Measurements from ENCODE around the gene PBXIP1.

The PBXIP1 gene

DNA sequence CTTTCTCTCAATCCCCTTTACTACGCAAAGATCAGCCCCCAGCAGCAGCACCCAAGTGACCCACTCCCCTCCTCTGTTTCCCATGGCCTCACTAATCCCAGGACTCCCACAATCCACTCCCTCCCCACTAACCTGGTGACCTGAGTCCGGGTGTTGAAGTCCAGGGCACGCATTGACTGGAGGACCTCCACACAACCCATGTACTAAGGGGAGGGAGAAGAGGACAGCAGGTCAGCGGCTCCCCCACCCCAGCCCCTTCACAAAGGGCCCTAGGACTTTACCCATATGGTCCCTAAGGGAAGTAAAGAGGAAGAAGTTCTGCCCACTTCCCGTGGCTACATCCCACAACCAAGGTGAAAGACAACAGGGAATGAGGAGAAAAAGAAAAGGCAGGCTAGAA is 13.3 kb upstream of the PBXIP1 start:
- TF ChIP-seq, protein P1, sequence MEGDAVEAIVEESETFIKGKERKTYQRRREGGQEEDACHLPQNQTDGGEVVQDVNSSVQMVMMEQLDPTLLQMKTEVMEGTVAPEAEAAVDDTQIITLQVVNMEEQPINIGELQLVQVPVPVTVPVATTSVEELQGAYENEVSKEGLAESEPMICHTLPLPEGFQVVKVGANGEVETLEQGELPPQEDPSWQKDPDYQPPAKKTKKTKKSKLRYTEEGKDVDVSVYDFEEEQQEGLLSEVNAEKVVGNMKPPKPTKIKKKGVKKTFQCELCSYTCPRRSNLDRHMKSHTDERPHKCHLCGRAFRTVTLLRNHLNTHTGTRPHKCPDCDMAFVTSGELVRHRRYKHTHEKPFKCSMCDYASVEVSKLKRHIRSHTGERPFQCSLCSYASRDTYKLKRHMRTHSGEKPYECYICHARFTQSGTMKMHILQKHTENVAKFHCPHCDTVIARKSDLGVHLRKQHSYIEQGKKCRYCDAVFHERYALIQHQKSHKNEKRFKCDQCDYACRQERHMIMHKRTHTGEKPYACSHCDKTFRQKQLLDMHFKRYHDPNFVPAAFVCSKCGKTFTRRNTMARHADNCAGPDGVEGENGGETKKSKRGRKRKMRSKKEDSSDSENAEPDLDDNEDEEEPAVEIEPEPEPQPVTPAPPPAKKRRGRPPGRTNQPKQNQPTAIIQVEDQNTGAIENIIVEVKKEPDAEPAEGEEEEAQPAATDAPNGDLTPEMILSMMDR (IDR thresholded peaks at IDR 0.05; ENCODE audit: insufficient read depth, missing control alignments): no peak

DNA sequence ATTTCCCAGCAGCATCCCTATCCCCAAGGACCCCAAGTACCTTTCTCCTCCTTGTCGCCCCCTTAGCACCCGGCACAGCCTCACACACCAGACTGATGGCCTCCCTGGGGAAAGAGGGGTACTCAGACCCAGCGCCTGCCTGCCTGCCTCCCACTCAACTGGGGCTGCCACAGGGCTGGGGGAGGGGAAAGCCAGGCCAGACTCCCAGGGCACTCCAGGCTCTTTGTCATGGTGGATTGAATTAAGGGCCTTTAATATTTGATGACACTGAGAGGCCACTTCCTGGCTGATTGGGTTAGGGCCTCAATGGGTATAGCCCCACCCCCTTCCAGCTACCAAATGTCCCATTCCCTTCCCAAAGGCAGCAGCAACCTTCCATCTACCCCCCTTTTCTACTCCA is 12.8 kb upstream of the PBXIP1 start:
- TF ChIP-seq, protein P1 (IDR thresholded peaks at IDR 0.05; ENCODE audit: insufficient read depth, missing control alignments): no peak
- FAIRE-seq: no peak
- no peak for DNase-seq (ENCODE audit: insufficient read length, low spot score)

More for the DNA sequence above, 13.3 kb upstream of the PBXIP1 start:
- no peak for DNase-seq (ENCODE audit: insufficient read length, low spot score)
- FAIRE-seq: no peak

DNA sequence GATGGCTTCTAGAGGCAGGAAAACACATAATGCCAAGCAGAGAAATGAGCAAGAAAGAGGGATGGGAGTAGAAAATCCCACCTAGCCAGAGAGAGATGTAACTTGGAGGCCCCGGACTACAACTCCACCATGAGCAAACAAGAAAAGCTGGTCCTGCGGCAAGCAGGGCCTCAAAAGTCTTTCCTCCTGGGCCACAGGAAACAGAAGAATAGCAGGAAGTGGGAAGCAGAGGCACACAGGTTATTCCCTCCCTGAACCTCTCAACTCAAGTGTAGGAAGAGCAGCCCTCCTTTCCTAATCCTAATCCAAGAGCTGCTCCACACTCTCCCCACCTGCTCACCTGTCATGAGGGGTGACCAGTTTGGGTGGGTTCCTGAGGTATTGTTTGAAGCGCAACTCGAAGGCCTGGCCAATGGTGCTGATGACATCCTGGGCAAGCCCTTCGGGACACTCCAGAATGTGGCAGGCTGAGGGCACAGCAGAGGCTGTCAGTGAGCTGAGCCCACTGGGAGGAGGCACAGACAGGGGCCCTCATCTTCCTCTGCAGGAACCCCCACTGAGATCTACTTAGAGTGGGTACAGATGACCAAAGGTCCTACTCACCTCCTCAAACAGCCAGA is 11.5 kb upstream of the PBXIP1 start:
- TF ChIP-seq, protein P1 (IDR thresholded peaks at IDR 0.05; ENCODE audit: insufficient read depth, missing control alignments): no peak
- no peak for FAIRE-seq
- no peak for DNase-seq (ENCODE audit: insufficient read length, low spot score)

DNA sequence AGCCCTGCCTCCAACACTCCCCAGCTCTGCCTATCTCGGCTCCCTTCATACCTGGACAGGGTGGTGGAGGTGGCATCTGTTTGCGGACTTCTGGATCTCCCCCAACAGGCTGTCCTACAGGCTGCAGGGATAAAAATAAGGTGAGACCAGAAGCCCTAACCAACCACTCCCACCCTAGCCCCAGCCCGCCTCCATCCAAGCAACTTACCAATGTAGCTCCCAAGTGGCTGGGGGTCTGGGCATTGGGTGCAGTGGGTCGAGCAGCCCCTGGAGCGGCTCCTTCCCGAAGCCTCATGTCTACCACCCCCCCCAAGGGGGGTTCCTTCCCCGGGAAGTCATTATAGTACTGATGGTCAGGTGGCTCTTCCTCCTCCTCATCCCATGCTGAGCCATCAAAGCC is 10.2 kb upstream of the PBXIP1 start:
- TF ChIP-seq, protein P1 (IDR thresholded peaks at IDR 0.05; ENCODE audit: insufficient read depth, missing control alignments): no peak
- FAIRE-seq: no peak
- no peak for DNase-seq (ENCODE audit: insufficient read length, low spot score)

DNA sequence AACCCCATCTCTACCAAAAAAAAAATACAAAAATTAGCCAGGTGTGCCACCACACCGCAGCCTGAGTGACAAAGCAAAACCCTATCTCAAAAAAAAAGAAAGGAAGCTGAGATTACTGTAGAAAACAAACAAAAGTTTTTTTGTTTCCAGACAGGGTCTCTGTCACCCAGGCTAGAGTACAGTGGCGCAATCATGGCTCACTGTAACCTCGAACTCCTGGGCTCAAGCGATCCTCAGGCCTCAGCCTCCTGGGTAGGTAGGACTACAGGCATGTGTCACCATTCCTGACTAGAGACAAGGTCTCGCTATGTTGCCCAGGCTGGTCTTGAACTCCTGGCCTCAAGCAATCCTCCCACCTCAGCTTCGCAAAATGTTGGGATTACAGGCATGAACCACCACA is 8.5 kb upstream of the PBXIP1 start:
- FAIRE-seq: no peak
- TF ChIP-seq, protein P1 (IDR thresholded peaks at IDR 0.05; ENCODE audit: insufficient read depth, missing control alignments): no peak
- no peak for DNase-seq (ENCODE audit: insufficient read length, low spot score)

DNA sequence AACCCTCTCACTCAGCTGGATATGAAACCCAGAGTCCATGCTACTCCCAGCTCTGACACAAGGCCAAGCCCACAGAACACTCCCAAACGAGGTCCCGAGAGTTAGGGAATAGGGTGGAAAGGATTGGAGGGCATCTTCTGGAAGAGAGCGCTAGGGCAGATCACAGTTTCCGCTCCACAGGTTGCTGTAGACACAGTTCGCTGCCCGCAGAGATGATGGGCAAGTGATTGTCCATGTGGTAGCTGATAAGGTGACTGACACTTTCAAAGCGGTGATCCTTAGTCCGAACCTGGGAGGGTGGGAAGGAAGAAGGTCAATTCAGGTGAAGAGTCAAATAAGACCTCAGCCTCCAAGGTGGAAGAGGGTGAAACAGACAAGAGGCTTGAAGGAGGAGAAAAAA is 7.7 kb upstream of the PBXIP1 start:
- FAIRE-seq: no peak
- TF ChIP-seq, protein P1 (IDR thresholded peaks at IDR 0.05; ENCODE audit: insufficient read depth, missing control alignments): no peak
- no peak for DNase-seq (ENCODE audit: insufficient read length, low spot score)

DNA sequence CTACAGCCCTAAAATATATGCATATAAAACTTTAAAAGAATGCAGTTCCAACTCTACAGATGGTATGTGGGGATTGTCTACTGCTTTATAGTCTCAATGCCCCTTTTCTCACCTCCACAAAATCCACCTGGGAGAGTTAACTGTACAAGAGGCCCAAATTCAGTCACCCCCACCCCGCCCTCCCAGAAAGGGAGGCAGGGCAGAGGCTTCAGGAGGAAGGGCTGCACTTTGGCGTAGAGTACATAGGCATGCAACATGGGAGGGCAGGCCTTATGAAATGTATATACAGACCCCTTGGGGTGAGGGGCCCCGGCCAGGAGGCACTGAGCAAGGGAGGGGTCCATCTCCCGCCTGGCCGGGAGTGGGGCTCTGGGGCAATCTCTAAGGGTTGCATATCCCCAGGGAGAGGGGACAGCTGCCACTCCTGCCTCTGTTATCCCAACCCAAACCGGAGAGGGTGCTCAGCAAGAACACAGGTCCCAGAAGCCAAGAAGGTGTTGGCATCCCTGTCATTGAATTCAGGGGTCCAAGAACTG is 7.0 kb upstream of the PBXIP1 start:
- FAIRE-seq (no peak), DNase-seq (ENCODE audit: insufficient read length, low spot score) (no peak)

More for the DNA sequence above, 7.0 kb upstream of the PBXIP1 start:
- TF ChIP-seq, protein P1 (IDR thresholded peaks at IDR 0.05; ENCODE audit: insufficient read depth, missing control alignments): no peak

Measured in D721Med (cell line).